Astrocyte of the spinal cord (primary cell): ENCODE data around the gene NUP98.
"Not testable (repeated sequence)": the region's sequence is repeated elsewhere in the genome, so short reads cannot be mapped to it uniquely, and the experiment has no call there.

Experiments
- DNase-seq: peaks from one replicate; pipeline ENCODE4 v3.0.0; 2011; ENCODE audit warnings: low read depth, low spot score
- H3K4me3 ChIP-seq: 2 replicates; pipeline ENCODE4 v1.5.1; 2011; ENCODE audit warnings: low read depth, mild to moderate bottlenecking, low read length, moderate library complexity
- in situ Hi-C: cut with HindIII; loops from 2 replicates; pipeline ENCODE4 v1.10.0; 2017; ENCODE audit warnings: low sequenced_read_pairs
- TF ChIP-seq, protein P1 (sequence below): IDR thresholded peaks from 2 replicates; pipeline ENCODE4 v1.5.1; 2012; ENCODE audit warnings: low read depth, mild to moderate bottlenecking, low read length, inconsistent platforms

Gene NUP98

DNA sequence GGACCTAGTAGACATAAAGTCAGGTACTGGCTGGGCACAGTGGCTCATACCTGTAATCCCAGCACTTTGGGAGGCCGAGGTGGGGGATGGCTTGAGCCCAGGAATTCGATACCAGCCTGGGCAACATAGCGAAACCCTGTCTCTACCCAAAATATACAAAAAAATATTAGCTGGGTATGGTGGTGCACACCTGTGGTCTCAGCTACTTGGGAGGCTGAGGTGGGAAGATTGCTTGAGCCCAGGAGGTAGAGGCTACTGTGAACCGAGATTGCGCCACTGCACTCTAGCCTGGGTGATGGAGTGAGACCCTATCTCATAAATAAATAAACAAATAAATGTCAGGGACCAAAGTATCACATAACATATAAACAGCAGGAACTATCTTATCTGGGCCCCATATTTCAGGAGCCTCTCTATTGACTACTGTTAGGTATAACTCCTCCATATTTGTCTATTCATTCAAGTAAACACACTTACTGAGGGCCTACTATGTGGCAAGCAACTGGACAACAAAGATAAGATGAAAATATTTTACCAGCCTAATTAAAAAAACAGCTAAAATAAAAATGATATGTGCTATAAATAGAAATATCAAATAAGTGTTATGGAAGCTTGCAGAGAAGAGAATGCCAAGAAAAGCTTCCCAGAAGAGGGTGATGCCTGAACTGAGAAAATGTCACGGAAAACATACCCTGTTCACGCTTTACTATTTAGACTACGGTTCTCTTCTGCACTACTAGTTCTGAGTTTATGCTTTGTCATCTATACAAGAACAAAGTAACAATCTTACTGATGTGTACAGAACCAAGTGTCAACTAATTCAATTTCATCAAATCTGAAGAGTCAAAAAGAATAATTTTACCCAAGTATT lies 2.0 kb downstream of the NUP98 start:
- peak overlapping the region; percentile 97 for H3K4me3 ChIP-seq
- TF ChIP-seq, protein P1, sequence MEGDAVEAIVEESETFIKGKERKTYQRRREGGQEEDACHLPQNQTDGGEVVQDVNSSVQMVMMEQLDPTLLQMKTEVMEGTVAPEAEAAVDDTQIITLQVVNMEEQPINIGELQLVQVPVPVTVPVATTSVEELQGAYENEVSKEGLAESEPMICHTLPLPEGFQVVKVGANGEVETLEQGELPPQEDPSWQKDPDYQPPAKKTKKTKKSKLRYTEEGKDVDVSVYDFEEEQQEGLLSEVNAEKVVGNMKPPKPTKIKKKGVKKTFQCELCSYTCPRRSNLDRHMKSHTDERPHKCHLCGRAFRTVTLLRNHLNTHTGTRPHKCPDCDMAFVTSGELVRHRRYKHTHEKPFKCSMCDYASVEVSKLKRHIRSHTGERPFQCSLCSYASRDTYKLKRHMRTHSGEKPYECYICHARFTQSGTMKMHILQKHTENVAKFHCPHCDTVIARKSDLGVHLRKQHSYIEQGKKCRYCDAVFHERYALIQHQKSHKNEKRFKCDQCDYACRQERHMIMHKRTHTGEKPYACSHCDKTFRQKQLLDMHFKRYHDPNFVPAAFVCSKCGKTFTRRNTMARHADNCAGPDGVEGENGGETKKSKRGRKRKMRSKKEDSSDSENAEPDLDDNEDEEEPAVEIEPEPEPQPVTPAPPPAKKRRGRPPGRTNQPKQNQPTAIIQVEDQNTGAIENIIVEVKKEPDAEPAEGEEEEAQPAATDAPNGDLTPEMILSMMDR = no peak
- no peak for DNase-seq
- in situ Hi-C loops = no loop called here

DNA sequence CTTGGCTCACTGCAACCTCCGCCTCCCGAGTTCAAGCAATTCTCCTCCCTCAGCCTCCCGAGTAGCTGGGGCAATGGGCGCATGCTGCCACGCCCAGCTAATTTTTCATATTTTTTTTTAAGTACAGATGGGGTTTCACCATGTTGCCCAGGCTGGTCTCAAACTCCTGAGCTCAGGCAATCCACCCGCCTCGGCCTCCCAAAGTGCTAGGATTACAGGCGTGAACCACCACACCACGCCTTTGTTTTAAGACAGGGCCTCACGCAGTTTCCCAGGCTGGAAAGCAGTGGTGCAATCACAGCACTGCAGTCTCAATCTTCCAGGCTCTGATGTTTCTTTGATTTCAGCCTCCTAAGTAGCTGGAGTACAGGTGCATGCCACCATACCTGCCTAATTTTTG lies 3.0 kb downstream of the NUP98 start:
- H3K4me3 ChIP-seq, in situ Hi-C loops, DNase-seq: not testable (repeated sequence)

DNA sequence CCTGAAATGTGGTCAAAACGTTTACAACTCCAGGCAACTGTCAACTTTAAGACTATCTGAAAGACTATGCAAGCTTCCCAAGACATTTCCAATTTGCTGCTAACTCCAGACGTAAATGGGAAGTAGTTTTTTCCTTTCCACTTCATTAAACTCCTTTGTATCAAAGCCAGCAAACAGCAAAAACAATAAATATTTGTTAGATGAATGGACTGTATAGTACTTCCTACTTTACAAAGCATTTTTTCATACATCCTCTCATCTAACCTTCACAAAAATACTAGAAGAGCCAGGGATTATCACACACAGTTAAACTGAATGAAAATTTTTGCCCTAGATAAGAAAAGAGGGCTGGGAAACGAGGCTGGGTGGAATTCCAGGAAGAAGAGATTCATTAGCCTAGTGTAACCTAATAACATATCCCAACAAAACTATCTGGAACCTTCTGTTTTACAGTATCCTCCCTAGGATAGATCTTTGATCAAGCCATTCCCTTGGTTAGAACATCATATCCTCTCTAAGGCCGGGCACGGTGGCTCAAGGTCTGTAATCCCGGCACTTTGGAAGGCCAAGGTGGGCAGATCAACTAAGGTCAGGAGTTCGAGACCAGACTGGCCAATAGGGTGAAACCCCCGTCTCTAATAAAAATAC lies 10.4 kb downstream of the NUP98 start:
- DNase-seq = peak; percentile 41
- H3K4me3 ChIP-seq = no peak overlapping the region
- TF ChIP-seq, protein P1 = no peak
- in situ Hi-C loops = no loop called here

DNA sequence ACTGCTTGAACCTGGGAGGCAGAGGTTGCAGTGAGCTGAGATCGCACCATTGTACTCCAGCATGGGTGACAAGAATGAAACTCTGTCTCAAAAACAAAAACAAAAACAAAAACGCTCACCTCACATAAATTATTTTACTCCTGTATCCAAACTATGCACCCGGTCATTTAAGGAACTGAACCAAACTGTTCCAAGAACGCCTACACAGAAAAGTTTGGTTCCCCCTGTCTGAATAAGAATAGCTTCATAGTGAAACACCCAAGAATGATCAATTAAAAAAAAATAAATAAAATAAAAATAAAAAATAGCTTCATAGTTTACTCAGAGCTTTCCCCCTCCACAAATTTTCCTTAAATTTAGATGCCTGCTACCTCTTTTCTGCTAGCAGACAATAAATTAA lies 13.7 kb downstream of the NUP98 start:
- TF ChIP-seq, protein P1 = no peak
- H3K4me3 ChIP-seq = no peak overlapping the region
- in situ Hi-C loops = no loop called here
- no peak for DNase-seq

DNA sequence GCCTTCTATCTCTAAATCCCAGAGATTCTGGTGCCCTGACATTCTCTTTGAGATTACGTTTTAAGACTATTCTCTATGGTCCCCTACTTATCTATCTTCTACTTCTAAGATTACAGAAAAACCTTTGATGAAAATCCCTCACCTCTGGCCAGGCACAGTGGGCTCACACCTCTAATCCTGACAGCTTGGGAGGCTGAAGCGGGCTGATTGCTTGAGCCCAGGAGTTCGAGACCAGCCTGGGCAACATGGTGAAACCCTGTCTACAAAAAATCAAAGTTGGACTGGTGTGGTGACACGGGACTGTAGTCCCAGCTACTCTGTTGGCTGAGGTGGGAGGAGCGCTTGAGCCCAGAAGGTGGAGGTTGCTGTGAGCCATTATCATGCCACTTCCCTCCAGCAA lies 14.4 kb downstream of the NUP98 start:
- no peak overlapping the region for H3K4me3 ChIP-seq
- TF ChIP-seq, protein P1 = no peak
- no peak for DNase-seq
- in situ Hi-C loops = no loop called here

DNA sequence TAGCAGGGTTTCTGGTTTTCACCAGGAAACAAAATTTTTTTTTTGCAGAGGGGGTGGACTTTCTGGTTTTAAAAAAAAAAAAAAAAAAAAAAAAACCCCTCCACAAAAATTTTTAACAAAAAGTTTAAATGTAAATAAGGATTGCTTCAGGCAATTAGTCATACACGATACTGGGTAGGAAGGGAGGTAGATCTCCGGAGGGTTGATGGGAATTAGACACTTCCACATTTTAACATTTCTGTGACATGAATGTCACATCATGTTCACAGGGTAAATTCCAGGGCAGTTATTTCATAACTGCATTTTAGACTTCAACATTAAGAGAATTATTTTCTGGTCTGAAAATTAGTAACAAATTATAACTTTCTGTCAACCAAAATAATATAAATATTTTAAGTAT lies 15.9 kb downstream of the NUP98 start:
- TF ChIP-seq, protein P1 = no peak
- no peak overlapping the region for H3K4me3 ChIP-seq
- DNase-seq = no peak
- in situ Hi-C loops = no loop called here
